SK-N-SH (cell line): ENCODE results near the gene F2. TPM values are rescaled to one million over a fixed set of nuclear protein-coding genes. Genes with fewer than 3 reads are reported as not detected.

ENCODE experiments used
- CTCF ChIA-PET: fragments of 300-600, 350-600 bp; formaldehyde crosslinking; extraction: SDS; loops from one replicate; lab custom pipeline; 2021; lab: Yijun Ruan, JAX
- POLR2A ChIA-PET: fragments of 350-600 bp; sonication (Branson Sonifier 250); formaldehyde crosslinking; extraction: SDS; loops from one replicate; lab custom pipeline; 2020; ENCODE audit warnings: antibody characterized with exemption, inconsistent platforms; lab: Yijun Ruan, JAX
- DNase-seq: peaks from one replicate; pipeline ENCODE4 v3.0.0; 2012
- H2AFZ ChIP-seq: fragments of 200-600 bp; sonication (generic); 2 replicates; pipeline ENCODE4 v1.8.1; 2016; ENCODE audit warnings: antibody characterized with exemption, mild to moderate bottlenecking, low read depth
- H3F3A ChIP-seq: fragments of 200-600 bp; sonication (generic); replicated peaks from 2 replicates; pipeline ENCODE3; 2016; ENCODE audit warnings: antibody characterized with exemption, mild to moderate bottlenecking; ENCODE audit not compliant: insufficient read depth
- H3K27ac ChIP-seq, 2 experiments: fragments of 200-500 bp in 1 of 2; fragments of 200-600 bp in 1 of 2; sonication (Bioruptor generic) in 1 of 2; sonication (generic), shearing (Covaris generic) in 1 of 2; 2 replicates each; pipeline versions ENCODE4 v1.5.1 to v1.6.1; 2014 to 2016; ENCODE audit warnings: low read depth in 2 of 2, inconsistent platforms in 1 of 2, low read length in 1 of 2, mild to moderate bottlenecking in 1 of 2, mixed read lengths in 1 of 2
- H3K27me3 ChIP-seq: fragments of 200-600 bp; sonication (generic), shearing (Covaris generic); 2 replicates; pipeline ENCODE4 v1.6.1; 2016; ENCODE audit warnings: mixed run types; ENCODE audit not compliant: insufficient read depth
- H3K36me3 ChIP-seq, 2 experiments: fragments of 200-500 bp in 1 of 2; fragments of 200-600 bp in 1 of 2; sonication (Bioruptor generic) in 1 of 2; sonication (generic) in 1 of 2; replicated peaks in 1 of 2; 2 replicates each; pipeline versions ENCODE3 to v1.5.1; 2014 to 2016; ENCODE audit warnings: low read length in 1 of 2, mild to moderate bottlenecking in 1 of 2; ENCODE audit not compliant: insufficient read depth in 2 of 2, control insufficient read depth in 1 of 2
- H3K4me1 ChIP-seq, 2 experiments: fragments of 200-500 bp in 1 of 2; fragments of 200-600 bp in 1 of 2; sonication (Bioruptor generic) in 1 of 2; sonication (generic), shearing (Covaris generic) in 1 of 2; 2 replicates each; pipeline versions ENCODE4 v1.5.1 to v1.6.1; 2014 to 2016; ENCODE audit warnings: low read depth in 1 of 2, low read length in 1 of 2, mixed run types in 1 of 2; ENCODE audit not compliant: insufficient read depth in 2 of 2, control insufficient read depth in 1 of 2
- H3K4me2 ChIP-seq: fragments of 200-600 bp; sonication (generic), shearing (Covaris generic); 2 replicates; pipeline ENCODE4 v1.6.1; 2017; ENCODE audit warnings: mixed run types
- H3K4me3 ChIP-seq, 2 experiments: fragments of 200-500 bp in 1 of 2; fragments of 200-600 bp in 1 of 2; sonication (Bioruptor generic) in 1 of 2; sonication (generic), shearing (Covaris generic) in 1 of 2; 2 replicates each; pipeline versions ENCODE4 v1.5.1 to v1.8.1; 2014 to 2016; ENCODE audit warnings: low read depth in 2 of 2, inconsistent platforms in 1 of 2, low read length in 1 of 2, mild to moderate bottlenecking in 1 of 2, mixed read lengths in 1 of 2, moderate library complexity in 1 of 2
- H3K79me2 ChIP-seq: fragments of 200-600 bp; sonication (generic); 2 replicates; pipeline ENCODE4 v1.8.1; 2017; ENCODE audit warnings: mild to moderate bottlenecking; ENCODE audit not compliant: insufficient read depth
- H3K9ac ChIP-seq: fragments of 200-600 bp; sonication (generic); 2 replicates; pipeline ENCODE4 v1.6.1; 2017; ENCODE audit warnings: mixed run types
- H3K9me2 ChIP-seq: fragments of 200-600 bp; sonication (generic); 2 replicates; pipeline ENCODE4 v1.6.1; 2017; ENCODE audit warnings: mixed run types
- H3K9me3 ChIP-seq: fragments of 200-600 bp; sonication (generic); 2 replicates; pipeline ENCODE4 v1.6.1; 2017; ENCODE audit warnings: mixed run types, mild to moderate bottlenecking, moderate library complexity
- H4K20me1 ChIP-seq: fragments of 200-600 bp; sonication (generic); 2 replicates; pipeline ENCODE4 v1.6.1; 2017; ENCODE audit warnings: mild to moderate bottlenecking, mixed run types; ENCODE audit not compliant: insufficient read depth
- ELF1 ChIP-seq: IDR thresholded peaks from 2 replicates; pipeline ENCODE4 v1.4.0; 2012
- IRF3 ChIP-seq: fragments of 150-350 bp; IDR thresholded peaks from 2 replicates; pipeline ENCODE4 v1.6.1; 2016; ENCODE audit warnings: mild to moderate bottlenecking, low read depth, low read length
- MAX ChIP-seq: IDR thresholded peaks from 2 replicates; pipeline ENCODE4 v1.4.0; 2012; ENCODE audit warnings: low read depth
- MEF2A ChIP-seq: IDR thresholded peaks from 2 replicates; pipeline ENCODE4 v1.4.0; 2012; ENCODE audit warnings: low read depth, borderline replicate concordance
- PBX3 ChIP-seq: IDR thresholded peaks from 2 replicates; pipeline ENCODE4; 2012
- POLR2AphosphoS5 ChIP-seq: IDR thresholded peaks from 2 replicates; pipeline ENCODE4 v1.6.1; 2012; ENCODE audit warnings: low read depth, low read length
- RCOR1 ChIP-seq: fragments of 150-350 bp; IDR thresholded peaks from 2 replicates; pipeline ENCODE4 v1.6.1; 2017; ENCODE audit warnings: antibody characterized with exemption, low read length
- RFX5 ChIP-seq: IDR thresholded peaks from 2 replicates; pipeline ENCODE4 v1.6.1; 2012; ENCODE audit warnings: mild to moderate bottlenecking, improper control_type of control experiment, low read length
- SIN3A ChIP-seq: IDR thresholded peaks from 2 replicates; pipeline ENCODE4 v1.6.1; 2012; ENCODE audit warnings: low read depth, mild to moderate bottlenecking, low read length, moderate library complexity, borderline replicate concordance
- TAF1 ChIP-seq: IDR thresholded peaks from 2 replicates; pipeline ENCODE4 v1.6.1; 2012; ENCODE audit warnings: low read depth, mild to moderate bottlenecking, low read length, moderate library complexity, borderline replicate concordance
- TCF12 ChIP-seq: IDR thresholded peaks from 2 replicates; pipeline ENCODE4 v1.4.0; 2012
- USF1 ChIP-seq: IDR thresholded peaks from 2 replicates; pipeline ENCODE4 v1.4.0; 2012; ENCODE audit warnings: low read depth, borderline replicate concordance
- WGBS: methylation state at CpG from one replicate; pipeline ENCODE4 v1.1.6; 2017; ENCODE audit warnings: low lambda C conversion rate; 5-methylcytosine and 5-hydroxymethylcytosine counted together
- polyA plus RNA-seq, 3 experiments: library from polyadenylated mRNA; depleted of rRNA; stranded (reverse); fragments of >200 nt; gene quantifications; 2 replicates each; pipeline ENCODE4 v1.2.3, GENCODE V29; 2012

Gene F2
- polyA plus RNA-seq, 1 of the 3 experiments (the other 2 are of a cell fraction) = 0.07 TPM

GRCh38 chr11:46690702-46691101 lies 28.3 kb upstream of the F2 start:
- Histone ChIP-seq H3K4me3 (no peak overlapping the region), H3K36me3 (peaks cover 41 to 42% of the 10 kb centered on the region in 2 experiments), H3K9ac (no peak overlapping the region), H2AFZ (no peak overlapping the region), H4K20me1 (no peaks in the 10 kb centered on the region), H3K27ac (no peak overlapping the region), H3K4me1 (peaks cover 4% of the 10 kb centered on the region in 2 experiments; a peak in 2 of 4 replicates), H3K79me2 (no peaks in the 10 kb centered on the region), H3K9me2 (no peaks in the 10 kb centered on the region), H3K27me3 (no peaks in the 10 kb centered on the region), H3K4me2 (no peak overlapping the region), H3K9me3 (no peaks in the 10 kb centered on the region), H3F3A (no peaks in the 10 kb centered on the region)
- ChIA-PET CTCF (no interaction called here), POLR2A (interaction anchor here (0.6 to 0.8 kb wide), 3 partner anchors 10 to 17 kb away, joined by 3 to 8 read pairs (median 4); partner anchors contain the start of gene ZNF408)
- no peak for DNase-seq
- WGBS = 100% methylated on average over 1 of the region's 1 CpG
- TF ChIP-seq TCF12 (no peak), MEF2A (no peak), MAX (no peak), IRF3 (no peak), RCOR1 (no peak), ELF1 (no peak), RFX5 (no peak), POLR2AphosphoS5 (no peak), SIN3A (no peak), USF1 (no peak), TAF1 (no peak), PBX3 (no peak)

- ChIA-PET POLR2A (no interaction called here), CTCF (interaction anchor here (1.3 kb wide), 1 partner anchor 43 kb away, joined by 3 read pairs; no protein-coding TSS in a partner anchor)
- no peak overlapping the region for H3K4me2 ChIP-seq
- no peak overlapping the region for H3K27ac ChIP-seq
- no peak for TF ChIP-seq RCOR1
- no peak for TF ChIP-seq PBX3
- no peaks in the 10 kb centered on the region for H3K9me2 ChIP-seq
- no peaks in the 10 kb centered on the region for H3K27me3 ChIP-seq
- no peaks in the 10 kb centered on the region for H3F3A ChIP-seq
- no peak overlapping the region for H2AFZ ChIP-seq
- no peaks in the 10 kb centered on the region for H4K20me1 ChIP-seq
- H3K9me3 ChIP-seq = no peaks in the 10 kb centered on the region
- no peak overlapping the region for H3K4me3 ChIP-seq
- peaks cover 14% of the 10 kb centered on the region; the same call in 1 of the 2 replicates for H3K79me2 ChIP-seq
- H3K4me1 ChIP-seq = peaks cover 3 to 19% of the 10 kb centered on the region in 2 experiments; a peak in 2 of 4 replicates
- H3K36me3 ChIP-seq = peaks cover 33 to 43% of the 10 kb centered on the region in 2 experiments
- H3K9ac ChIP-seq = no peak overlapping the region
- no peak for DNase-seq
- WGBS = 98% methylated on average over 4 of the region's 4 CpGs
Measured at GRCh38 chr11:46692450-46692849, 26.6 kb upstream of the F2 start.
